Lower leg skin (tissue), 4 donors: ENCODE data around the gene KCNJ16. TPM values are rescaled to one million over a fixed set of nuclear protein-coding genes. Genes with fewer than 3 reads are reported as not detected.
"Not testable (repeated sequence)": the region's sequence is repeated elsewhere in the genome, so short reads cannot be mapped to it uniquely, and the experiment has no call there.

Experiments used
- DNase-seq, 2 donors: peaks; one replicate each; pipeline ENCODE4 v3.0.0-alpha.2; 2019; ENCODE audit warnings: low spot score in 2 of 2
- H3K4me3 ChIP-seq: fragments of 200-600 bp; sonication (generic); 2 replicates; pipeline ENCODE4 v1.5.1; 2017; ENCODE audit warnings: mild to moderate bottlenecking, low read depth; ENCODE audit not compliant: poor library complexity, severe bottlenecking
- CTCF ChIP-seq, 3 donors: fragments of 450-650 bp; IDR thresholded peaks; one replicate each; pipeline ENCODE4 v1.5.1; 2016; ENCODE audit warnings: antibody characterized with exemption in 3 of 3, mild to moderate bottlenecking in 3 of 3, moderate library complexity in 2 of 3
- POLR2A ChIP-seq, 2 donors: fragments of 450-650 bp; IDR thresholded peaks; one replicate each; pipeline ENCODE4 v1.6.1; 2016 to 2017; ENCODE audit warnings: antibody characterized with exemption in 2 of 2, mild to moderate bottlenecking in 1 of 2, moderate library complexity in 1 of 2
- WGBS, 2 donors: methylation state at CpG; one replicate each; pipeline ENCODE4 v1.1.5; 2018; 5-methylcytosine and 5-hydroxymethylcytosine counted together
- intact Hi-C: fragments of 100-400 bp; cut with DNase I; formaldehyde crosslinking; loops from one replicate; pipeline ENCODE4 v1.15.0; 2023; ENCODE audit warnings: low total_unique reads
- total RNA-seq, 4 donors: library from RNA; depleted of rRNA; stranded (reverse); fragments of >200 nt; gene quantifications; one replicate each; pipeline ENCODE4 v1.1.0, GENCODE V29; 2016

KCNJ16 gene
- total RNA-seq, 4 donors from 2014 or later: 1.1 TPM; not detected in 3

- H3K4me3 ChIP-seq: no peak overlapping the region
- 70 to 78% methylated on average over 5 of the region's 5 CpGs for WGBS, 2 donors
- no peak for DNase-seq
- intact Hi-C loops: no loop called here
- no peak for TF ChIP-seq CTCF (IDR thresholded peaks at IDR 0.05)
These were observed 40.9 kb upstream of the KCNJ16 start for GRCh38 chr17:70034158-70034557.

GRCh38 chr17:70037498-70037897 lies 37.5 kb upstream of the KCNJ16 start:
- no peak for DNase-seq
- WGBS, 2 donors: 68 to 77% methylated on average over 2 of the region's 2 CpGs
- no peak overlapping the region for H3K4me3 ChIP-seq
- intact Hi-C loops: no loop called here
- no peak for TF ChIP-seq CTCF (IDR thresholded peaks at IDR 0.05)
- no peak for TF ChIP-seq POLR2A (IDR thresholded peaks at IDR 0.05)

GRCh38 chr17:70040336-70040735 lies 34.7 kb upstream of the KCNJ16 start:
- DNase-seq: no peak
- intact Hi-C loops: no loop called here
- H3K4me3 ChIP-seq: no peak overlapping the region
- TF ChIP-seq CTCF (IDR thresholded peaks at IDR 0.05): no peak
- TF ChIP-seq POLR2A (IDR thresholded peaks at IDR 0.05): no peak
- 40 to 41% methylated on average over 2 of the region's 2 CpGs for WGBS, 2 donors

GRCh38 chr17:70041061-70041460 lies 34.0 kb upstream of the KCNJ16 start:
- H3K4me3 ChIP-seq: no peak overlapping the region
- TF ChIP-seq POLR2A (IDR thresholded peaks at IDR 0.05) (no peak), CTCF (IDR thresholded peaks at IDR 0.05) (no peak)
- no peak for DNase-seq
- intact Hi-C loops: no loop called here
- 97% methylated on average over 1 of the region's 1 CpG for WGBS, 2 donors

- no peak for DNase-seq
- no peak for TF ChIP-seq CTCF (IDR thresholded peaks at IDR 0.05)
- no peak for TF ChIP-seq POLR2A (IDR thresholded peaks at IDR 0.05)
- WGBS, 2 donors: 79 to 84% methylated on average over 6 of the region's 6 CpGs
- H3K4me3 ChIP-seq: no peak overlapping the region
- intact Hi-C loops: no loop called here
These were observed 33.5 kb upstream of the KCNJ16 start for GRCh38 chr17:70041540-70041939.

GRCh38 chr17:70045780-70046179 lies 29.2 kb upstream of the KCNJ16 start:
- intact Hi-C loops, H3K4me3 ChIP-seq, DNase-seq: not testable (repeated sequence)
- 89 to 93% methylated on average over 5 of the region's 5 CpGs for WGBS, 2 donors
